ENCODE measurements around the gene C15orf62.

DNA sequence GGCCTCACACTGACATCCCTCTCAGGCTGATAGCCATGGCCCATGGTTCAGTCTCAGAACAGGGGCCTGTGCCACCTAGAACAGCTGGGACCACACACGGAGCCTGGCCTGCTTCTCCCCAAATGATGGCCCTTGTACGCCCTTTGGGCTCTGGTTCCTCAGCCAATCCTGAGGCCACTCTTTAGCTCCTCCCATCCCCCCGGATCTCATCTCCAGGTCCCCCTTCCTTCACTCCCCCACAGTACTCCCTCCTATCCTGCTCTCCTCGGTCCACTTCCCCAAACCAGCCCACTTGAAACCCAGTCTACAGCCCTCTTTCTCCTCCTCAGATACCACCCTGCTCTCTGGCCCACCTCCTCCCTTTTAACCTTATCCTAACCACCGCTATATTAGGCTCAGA, 19.3 kb downstream of the C15orf62 start:
- TF ChIP-seq, protein P1, sequence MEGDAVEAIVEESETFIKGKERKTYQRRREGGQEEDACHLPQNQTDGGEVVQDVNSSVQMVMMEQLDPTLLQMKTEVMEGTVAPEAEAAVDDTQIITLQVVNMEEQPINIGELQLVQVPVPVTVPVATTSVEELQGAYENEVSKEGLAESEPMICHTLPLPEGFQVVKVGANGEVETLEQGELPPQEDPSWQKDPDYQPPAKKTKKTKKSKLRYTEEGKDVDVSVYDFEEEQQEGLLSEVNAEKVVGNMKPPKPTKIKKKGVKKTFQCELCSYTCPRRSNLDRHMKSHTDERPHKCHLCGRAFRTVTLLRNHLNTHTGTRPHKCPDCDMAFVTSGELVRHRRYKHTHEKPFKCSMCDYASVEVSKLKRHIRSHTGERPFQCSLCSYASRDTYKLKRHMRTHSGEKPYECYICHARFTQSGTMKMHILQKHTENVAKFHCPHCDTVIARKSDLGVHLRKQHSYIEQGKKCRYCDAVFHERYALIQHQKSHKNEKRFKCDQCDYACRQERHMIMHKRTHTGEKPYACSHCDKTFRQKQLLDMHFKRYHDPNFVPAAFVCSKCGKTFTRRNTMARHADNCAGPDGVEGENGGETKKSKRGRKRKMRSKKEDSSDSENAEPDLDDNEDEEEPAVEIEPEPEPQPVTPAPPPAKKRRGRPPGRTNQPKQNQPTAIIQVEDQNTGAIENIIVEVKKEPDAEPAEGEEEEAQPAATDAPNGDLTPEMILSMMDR (conservative IDR thresholded peaks at IDR 0.05): no peak
- TF ChIP-seq ZFX (IDR thresholded peaks at IDR 0.05): no peak
